HT1080 (cell line): Measurements from ENCODE around the gene PCGF5. TPM values are rescaled to one million over a fixed set of nuclear protein-coding genes. Genes with fewer than 3 reads are reported as not detected.
"Not testable (repeated sequence)": the region's sequence is repeated elsewhere in the genome, so short reads cannot be mapped to it uniquely, and the experiment has no call there.

Source experiments
- DNase-seq: peaks from one replicate; pipeline ENCODE4 v3.0.0-alpha.2; 2015; ENCODE audit warnings: low read depth
- total RNA-seq: library from RNA; depleted of rRNA; stranded (reverse); fragments of >200 nt; shearing (Covaris generic); gene quantifications from 2 replicates; pipeline ENCODE4 v1.2.3, GENCODE V29; 2014; rRNA removed

The PCGF5 gene
- total RNA-seq, 1 experiment from 2014 or later = 34.0 TPM

- DNase-seq = not testable (repeated sequence)
These were observed 102.9 kb downstream of the PCGF5 start for GRCh38 chr10:91323293-91323905.

- no peak for DNase-seq
These were observed 108.0 kb downstream of the PCGF5 start for GRCh38 chr10:91328320-91328984.

Other genes starting within 250 kb of the PCGF5 start
- gene HECTD2, start 189.7 kb downstream of the PCGF5 start, total RNA-seq = 3.8 and 7.1 TPM in 2 replicates